Activated CD4-positive, alpha-beta T cell treated with anti-CD3 and anti-CD28 coated beads, Interleukin-2, amount 10 ng/mL, durations not matched to agents 24 days and 14 days (primary cell): ENCODE data around the gene FETUB. TPM values are rescaled to one million over a fixed set of nuclear protein-coding genes. Genes with fewer than 3 reads are reported as not detected.

Source experiments
- DNase-seq: peaks from one replicate; pipeline ENCODE4 v3.0.0; 2022
- H3K27ac Mint-ChIP-seq: one replicate; pipeline ENCODE4 v1.8.0; 2022; ENCODE audit warnings: mild to moderate bottlenecking, mixed read lengths
- H3K27me3 Mint-ChIP-seq: one replicate; pipeline ENCODE4 v1.8.0; 2022; ENCODE audit warnings: mixed read lengths
- H3K36me3 Mint-ChIP-seq: one replicate; pipeline ENCODE4 v1.8.0; 2022; ENCODE audit warnings: low read depth, mild to moderate bottlenecking, mixed read lengths
- H3K4me1 Mint-ChIP-seq: one replicate; pipeline ENCODE4 v1.8.0; 2021; ENCODE audit warnings: mixed read lengths
- H3K4me3 Mint-ChIP-seq: one replicate; pipeline ENCODE4 v1.8.0; 2022; ENCODE audit warnings: mild to moderate bottlenecking, moderate library complexity, mixed read lengths
- H3K9me3 Mint-ChIP-seq: one replicate; pipeline ENCODE4 v1.8.0; 2021; ENCODE audit warnings: mixed read lengths
- intact Hi-C: fragments of 100-400 bp; cut with micrococcal nuclease; formaldehyde crosslinking; loops from one replicate; pipeline ENCODE4 v1.15.1; 2023
- total RNA-seq: library from RNA; stranded (reverse); gene quantifications from 2 replicates; pipeline ENCODE4 v1.2.3, GENCODE V29; 2022

FETUB gene
- total RNA-seq, result not detected in 2 replicates

GRCh38 chr3:186639778-186640472 is at the start of gene FETUB:
Gene FETUB (plus strand): TSS chr3:186640399. CDS start chr3:186640461, 62 bp downstream.
- intact Hi-C loops, result no loop called here

GRCh38 chr3:186590580-186591295 is 49.5 kb upstream of the FETUB start:
- no peak overlapping the region for H3K27ac Mint-ChIP-seq
- no peak for DNase-seq
- H3K9me3 Mint-ChIP-seq, result no peaks in the 10 kb centered on the region
- H3K4me1 Mint-ChIP-seq, result peaks cover 22% of the 10 kb centered on the region
- H3K4me3 Mint-ChIP-seq, result no peak overlapping the region
- H3K36me3 Mint-ChIP-seq, result peaks cover 8% of the 10 kb centered on the region
- intact Hi-C loops, result no loop called here
- H3K27me3 Mint-ChIP-seq, result no peaks in the 10 kb centered on the region

More at GRCh38 chr3:186639778-186640472, at the start of gene FETUB:
- peaks cover 6% of the 10 kb centered on the region for H3K9me3 Mint-ChIP-seq
- H3K36me3 Mint-ChIP-seq, result no peaks in the 10 kb centered on the region
- no peak within 1 kb of the TSS for H3K4me3 Mint-ChIP-seq
- DNase-seq, result no peak
- H3K4me1 Mint-ChIP-seq, result peaks cover 29% of the 10 kb centered on the region
- H3K27me3 Mint-ChIP-seq, result peaks cover 7% of the 10 kb centered on the region
- H3K27ac Mint-ChIP-seq, result no peak within 1 kb of the TSS

GRCh38 chr3:186592682-186593081 is 47.5 kb upstream of the FETUB start:
- H3K36me3 Mint-ChIP-seq, result peaks cover 4% of the 10 kb centered on the region
- H3K27ac Mint-ChIP-seq, result no peak overlapping the region
- no peak overlapping the region for H3K4me3 Mint-ChIP-seq
- H3K9me3 Mint-ChIP-seq, result no peaks in the 10 kb centered on the region
- H3K4me1 Mint-ChIP-seq, result peaks cover 22% of the 10 kb centered on the region
- no peaks in the 10 kb centered on the region for H3K27me3 Mint-ChIP-seq
- intact Hi-C loops, result no loop called here
- DNase-seq, result no peak

- Mint-ChIP-seq H3K27ac (no peak overlapping the region), H3K4me1 (peaks cover 15% of the 10 kb centered on the region), H3K27me3 (no peaks in the 10 kb centered on the region), H3K4me3 (no peak overlapping the region), H3K9me3 (no peaks in the 10 kb centered on the region), H3K36me3 (no peaks in the 10 kb centered on the region)
- no peak for DNase-seq
- intact Hi-C loops, result no loop called here
Observed at GRCh38 chr3:186593862-186594261, 46.3 kb upstream of the FETUB start.

- intact Hi-C loops, result no loop called here
- Mint-ChIP-seq H3K4me1 (peaks cover 11% of the 10 kb centered on the region), H3K36me3 (no peaks in the 10 kb centered on the region), H3K4me3 (no peak overlapping the region), H3K9me3 (no peaks in the 10 kb centered on the region), H3K27me3 (no peaks in the 10 kb centered on the region), H3K27ac (no peak overlapping the region)
- DNase-seq, result no peak
Observed at GRCh38 chr3:186594591-186595113, 45.5 kb upstream of the FETUB start.

- Mint-ChIP-seq H3K36me3 (no peaks in the 10 kb centered on the region), H3K27me3 (no peaks in the 10 kb centered on the region), H3K4me3 (no peak overlapping the region), H3K4me1 (no peaks in the 10 kb centered on the region), H3K9me3 (no peaks in the 10 kb centered on the region), H3K27ac (no peak overlapping the region)
- DNase-seq, result no peak
- intact Hi-C loops, result no loop called here
Observed at GRCh38 chr3:186596568-186597287, 43.5 kb upstream of the FETUB start.

GRCh38 chr3:186598108-186598784 is 42.0 kb upstream of the FETUB start:
- DNase-seq, result no peak
- no peaks in the 10 kb centered on the region for H3K9me3 Mint-ChIP-seq
- H3K4me3 Mint-ChIP-seq, result no peak overlapping the region
- intact Hi-C loops, result no loop called here
- no peaks in the 10 kb centered on the region for H3K4me1 Mint-ChIP-seq
- no peaks in the 10 kb centered on the region for H3K36me3 Mint-ChIP-seq
- no peak overlapping the region for H3K27ac Mint-ChIP-seq
- H3K27me3 Mint-ChIP-seq, result peaks cover 3% of the 10 kb centered on the region

GRCh38 chr3:186598794-186599141 is 41.4 kb upstream of the FETUB start:
- Mint-ChIP-seq H3K36me3 (no peaks in the 10 kb centered on the region), H3K27ac (no peak overlapping the region), H3K4me3 (no peak overlapping the region), H3K9me3 (no peaks in the 10 kb centered on the region), H3K27me3 (peaks cover 3% of the 10 kb centered on the region), H3K4me1 (no peaks in the 10 kb centered on the region)
- no peak for DNase-seq
- intact Hi-C loops, result no loop called here

GRCh38 chr3:186599142-186599784 is 40.9 kb upstream of the FETUB start:
- H3K27me3 Mint-ChIP-seq, result peaks cover 5% of the 10 kb centered on the region
- H3K36me3 Mint-ChIP-seq, result no peaks in the 10 kb centered on the region
- intact Hi-C loops, result no loop called here
- H3K27ac Mint-ChIP-seq, result no peak overlapping the region
- H3K4me3 Mint-ChIP-seq, result no peak overlapping the region
- no peak for DNase-seq
- no peaks in the 10 kb centered on the region for H3K4me1 Mint-ChIP-seq
- no peaks in the 10 kb centered on the region for H3K9me3 Mint-ChIP-seq

GRCh38 chr3:186599785-186600166 is 40.4 kb upstream of the FETUB start:
- H3K36me3 Mint-ChIP-seq, result no peaks in the 10 kb centered on the region
- intact Hi-C loops, result no loop called here
- H3K9me3 Mint-ChIP-seq, result no peaks in the 10 kb centered on the region
- peaks cover 5% of the 10 kb centered on the region for H3K27me3 Mint-ChIP-seq
- DNase-seq, result no peak
- no peak overlapping the region for H3K27ac Mint-ChIP-seq
- H3K4me1 Mint-ChIP-seq, result no peaks in the 10 kb centered on the region
- no peak overlapping the region for H3K4me3 Mint-ChIP-seq

GRCh38 chr3:186600896-186601295 is 39.3 kb upstream of the FETUB start:
- no peaks in the 10 kb centered on the region for H3K36me3 Mint-ChIP-seq
- intact Hi-C loops, result no loop called here
- H3K4me3 Mint-ChIP-seq, result no peak overlapping the region
- DNase-seq, result no peak
- H3K27ac Mint-ChIP-seq, result no peak overlapping the region
- H3K4me1 Mint-ChIP-seq, result no peaks in the 10 kb centered on the region
- H3K27me3 Mint-ChIP-seq, result peaks cover 9% of the 10 kb centered on the region
- no peaks in the 10 kb centered on the region for H3K9me3 Mint-ChIP-seq

GRCh38 chr3:186603159-186603558 is 37.0 kb upstream of the FETUB start:
- H3K36me3 Mint-ChIP-seq, result no peaks in the 10 kb centered on the region
- no peak for DNase-seq
- peaks cover 9% of the 10 kb centered on the region for H3K27me3 Mint-ChIP-seq
- intact Hi-C loops, result no loop called here
- H3K27ac Mint-ChIP-seq, result no peak overlapping the region
- H3K9me3 Mint-ChIP-seq, result no peaks in the 10 kb centered on the region
- no peak overlapping the region for H3K4me3 Mint-ChIP-seq
- no peaks in the 10 kb centered on the region for H3K4me1 Mint-ChIP-seq

GRCh38 chr3:186605078-186605477 is 35.1 kb upstream of the FETUB start:
- no peak overlapping the region for H3K27ac Mint-ChIP-seq
- H3K4me1 Mint-ChIP-seq, result no peaks in the 10 kb centered on the region
- H3K36me3 Mint-ChIP-seq, result no peaks in the 10 kb centered on the region
- DNase-seq, result no peak
- intact Hi-C loops, result no loop called here
- no peak overlapping the region for H3K4me3 Mint-ChIP-seq
- peaks cover 9% of the 10 kb centered on the region for H3K27me3 Mint-ChIP-seq
- H3K9me3 Mint-ChIP-seq, result no peaks in the 10 kb centered on the region
